ENCODE measurements around the gene TBC1D19. TPM values are rescaled to one million over a fixed set of nuclear protein-coding genes. Genes with fewer than 3 reads are reported as not detected.

TBC1D19 gene
- total and polyA plus RNA-seq, 2 experiments from 2014 or later, result 18.1 to 25.0 TPM

DNA sequence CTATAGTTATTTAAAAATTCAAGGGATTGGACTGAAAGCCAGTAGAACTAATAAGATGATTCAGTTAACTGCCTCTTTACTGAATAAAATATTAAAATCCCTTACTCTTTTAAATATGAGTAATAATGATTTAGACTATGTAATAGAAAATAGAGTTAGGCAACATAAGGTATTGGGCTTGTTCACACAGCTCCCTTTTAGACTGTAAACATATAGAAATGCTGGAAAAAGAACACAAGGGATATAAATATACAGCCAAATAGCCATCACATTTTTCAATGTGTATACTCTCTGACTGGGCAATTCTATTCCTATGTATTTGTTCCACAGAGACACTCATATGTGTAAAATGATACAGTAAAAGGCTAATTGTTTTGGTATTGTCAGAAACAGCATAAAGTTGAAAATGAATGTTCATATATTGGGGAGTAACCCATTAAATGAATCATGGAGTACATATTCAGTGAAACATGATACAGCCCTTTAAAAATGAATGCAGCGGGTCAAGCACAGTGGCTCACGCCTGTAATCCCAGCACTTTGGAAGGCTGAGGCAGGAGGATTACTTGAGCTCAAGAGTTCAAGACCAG is 129.8 kb downstream of the TBC1D19 start:
- H3K9me3 ChIP-seq (ENCODE audit: low read depth), result no peaks in the 10 kb centered on the region
- H2AFZ ChIP-seq, result no peak overlapping the region
- H3K27ac ChIP-seq, result no peak overlapping the region
- no peak overlapping the region for H3K4me2 ChIP-seq (ENCODE audit: unreplicated experiment)
- H4K20me1 ChIP-seq (ENCODE audit: insufficient read depth), result no peaks in the 10 kb centered on the region
- WGBS, 2 experiments (ENCODE audit: low coverage in 1 of 2, low lambda C conversion rate in 2 of 2, missing lambda C conversion rate in 2 of 2), result 96 to 100% methylated on average over 2 of the region's 2 CpGs
- peaks cover 14% of the 10 kb centered on the region for H3K4me1 ChIP-seq (ENCODE audit: insufficient read depth)
- no peaks in the 10 kb centered on the region for H3F3A ChIP-seq (ENCODE audit: insufficient read depth)
- H3K27me3 ChIP-seq (replicated peaks; ENCODE audit: insufficient read depth), result no peaks in the 10 kb centered on the region
- H3K79me2 ChIP-seq (ENCODE audit: insufficient read depth), result no peaks in the 10 kb centered on the region
- TF ChIP-seq EZH2 (IDR thresholded peaks at IDR 0.05; ENCODE audit: insufficient read depth, poor library complexity, severe bottlenecking) (no peak), EZH2phosphoT487 (IDR thresholded peaks at IDR 0.05; ENCODE audit: insufficient read depth, low read depth) (no peak)
- DNase-seq, result no peak
- in situ Hi-C loops (cut with MboI), result no loop called here
- H3K4me3 ChIP-seq, result no peak overlapping the region
- H3K9ac ChIP-seq, result no peak overlapping the region
- 0 out of 2 replicates have a peak, but pooled peaks cover 4% of the 10 kb centered on the region for H3K36me3 ChIP-seq (ENCODE audit: low read depth)
- no peaks in the 10 kb centered on the region; the same call in 1 of the 2 replicates for H3K9me2 ChIP-seq (ENCODE audit: insufficient read depth)

DNA sequence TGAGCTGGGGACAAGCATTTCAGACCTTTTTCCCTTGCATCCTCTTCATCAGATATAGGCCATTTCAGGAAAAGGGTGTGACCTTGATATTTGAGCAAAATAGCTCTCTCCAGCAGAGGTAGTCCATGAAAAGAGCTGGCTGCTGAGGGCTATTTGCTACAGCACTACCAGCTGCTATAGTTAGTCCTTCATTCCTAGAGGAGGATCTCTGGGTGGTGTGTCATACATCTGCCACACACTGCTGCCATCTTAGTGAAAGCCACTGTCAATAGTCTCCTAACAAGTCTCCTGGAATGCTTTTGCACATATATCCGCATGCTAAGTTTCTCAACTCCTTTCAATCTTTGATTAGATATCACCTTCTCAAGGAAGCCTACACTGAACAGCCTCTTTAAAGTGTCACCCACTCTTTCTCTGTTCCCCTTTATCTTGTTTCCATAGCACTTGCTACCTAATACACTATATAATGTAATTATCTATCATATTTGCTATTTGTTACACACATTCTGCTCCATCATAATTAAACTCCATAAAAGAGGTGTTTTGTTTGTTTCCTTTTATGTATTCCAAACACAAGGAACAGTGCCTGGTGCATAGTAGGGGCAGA is 131.9 kb downstream of the TBC1D19 start:
- WGBS, 2 experiments (ENCODE audit: low coverage in 1 of 2, low lambda C conversion rate in 2 of 2, missing lambda C conversion rate in 2 of 2), result 88 to 94% methylated on average over 1 of the region's 1 CpG

DNA sequence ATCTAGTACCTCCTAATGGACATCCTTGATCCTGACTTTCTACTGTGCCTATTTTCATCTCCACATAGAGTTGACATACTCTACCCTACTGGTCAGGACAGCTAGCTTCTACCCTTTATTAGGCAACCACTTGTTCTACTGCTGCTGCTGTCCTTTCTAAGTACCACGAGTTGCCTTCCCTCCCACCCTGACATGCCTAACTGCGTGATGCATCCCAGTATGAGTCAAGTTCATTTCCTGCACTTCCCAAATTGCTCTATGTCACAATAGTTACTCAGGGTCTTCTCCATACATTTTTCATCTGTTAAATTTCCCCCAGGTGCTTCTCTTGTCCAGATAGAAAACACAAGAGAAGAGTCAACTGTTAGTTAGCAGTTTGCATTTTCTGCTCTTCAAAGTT is 133.4 kb downstream of the TBC1D19 start:
- Histone ChIP-seq H3K79me2 (ENCODE audit: insufficient read depth) (no peaks in the 10 kb centered on the region), H4K20me1 (ENCODE audit: insufficient read depth) (no peaks in the 10 kb centered on the region), H3K27me3 (replicated peaks; ENCODE audit: insufficient read depth) (no peaks in the 10 kb centered on the region), H3K9ac (no peak overlapping the region), H2AFZ (no peak overlapping the region), H3K4me2 (ENCODE audit: unreplicated experiment) (peak overlapping the region; percentile 5), H3K36me3 (ENCODE audit: low read depth) (0 out of 2 replicates have a peak, but pooled peaks cover 4% of the 10 kb centered on the region), H3K4me3 (no peak overlapping the region), H3K9me2 (ENCODE audit: insufficient read depth) (no peaks in the 10 kb centered on the region; the same call in 1 of the 2 replicates), H3K9me3 (ENCODE audit: low read depth) (no peaks in the 10 kb centered on the region), H3F3A (ENCODE audit: insufficient read depth) (no peaks in the 10 kb centered on the region), H3K27ac (no peak overlapping the region; the same call in 1 of the 2 replicates), H3K4me1 (ENCODE audit: insufficient read depth) (peaks cover 14% of the 10 kb centered on the region)
- in situ Hi-C loops (cut with MboI), result no loop called here
- TF ChIP-seq EZH2phosphoT487 (IDR thresholded peaks at IDR 0.05; ENCODE audit: insufficient read depth, low read depth) (no peak), EZH2 (IDR thresholded peaks at IDR 0.05; ENCODE audit: insufficient read depth, poor library complexity, severe bottlenecking) (no peak)
- WGBS, 2 experiments (ENCODE audit: low coverage in 1 of 2, low lambda C conversion rate in 2 of 2, missing lambda C conversion rate in 2 of 2), result 0% methylated on average over 2 of the region's 2 CpGs
- peak; percentile 92 for DNase-seq

More for the DNA sequence above, 131.9 kb downstream of the TBC1D19 start:
- no peak for DNase-seq
- Histone ChIP-seq H3K27ac (no peak overlapping the region), H3K27me3 (replicated peaks; ENCODE audit: insufficient read depth) (no peaks in the 10 kb centered on the region), H3K79me2 (ENCODE audit: insufficient read depth) (no peaks in the 10 kb centered on the region), H3F3A (ENCODE audit: insufficient read depth) (no peaks in the 10 kb centered on the region), H3K9me3 (ENCODE audit: low read depth) (no peaks in the 10 kb centered on the region), H3K4me2 (ENCODE audit: unreplicated experiment) (no peak overlapping the region), H3K4me3 (no peak overlapping the region), H3K36me3 (ENCODE audit: low read depth) (0 out of 2 replicates have a peak, but pooled peaks cover 4% of the 10 kb centered on the region), H4K20me1 (ENCODE audit: insufficient read depth) (no peaks in the 10 kb centered on the region), H3K9me2 (ENCODE audit: insufficient read depth) (no peaks in the 10 kb centered on the region; the same call in 1 of the 2 replicates), H2AFZ (no peak overlapping the region), H3K4me1 (ENCODE audit: insufficient read depth) (peaks cover 14% of the 10 kb centered on the region), H3K9ac (no peak overlapping the region)
- in situ Hi-C loops (cut with MboI), result no loop called here
- TF ChIP-seq EZH2phosphoT487 (IDR thresholded peaks at IDR 0.05; ENCODE audit: insufficient read depth, low read depth) (no peak), EZH2 (IDR thresholded peaks at IDR 0.05; ENCODE audit: insufficient read depth, poor library complexity, severe bottlenecking) (no peak)

DNA sequence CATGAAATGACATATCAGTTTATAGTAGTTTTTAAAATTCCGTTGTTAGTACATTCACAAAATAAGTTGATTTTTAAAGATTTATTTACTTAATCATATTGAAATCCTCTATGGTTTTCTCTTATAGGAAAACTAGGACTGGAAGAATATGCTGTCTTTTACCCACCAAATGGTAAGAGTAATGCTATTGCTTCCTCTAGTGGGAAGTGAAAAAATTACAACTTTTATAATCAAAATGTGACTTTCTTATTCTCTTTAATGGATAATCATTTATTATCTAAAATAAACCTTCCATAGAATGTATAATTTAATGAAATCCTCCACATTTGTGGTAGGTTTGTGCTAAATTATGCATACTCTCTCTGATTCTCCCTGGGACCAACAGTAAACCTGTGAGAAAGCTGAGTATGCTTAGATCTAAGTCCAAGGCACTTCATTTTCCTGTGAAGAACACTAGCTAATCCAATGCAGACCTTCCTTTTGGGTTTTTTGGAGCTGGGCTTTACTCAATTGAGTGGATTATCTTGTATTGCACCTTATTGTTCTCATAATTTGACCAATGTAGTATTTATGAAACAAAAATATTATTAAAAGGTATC is 136.2 kb downstream of the TBC1D19 start:
- Histone ChIP-seq H4K20me1 (ENCODE audit: insufficient read depth) (no peaks in the 10 kb centered on the region), H3K79me2 (ENCODE audit: insufficient read depth) (no peaks in the 10 kb centered on the region), H3K9ac (no peak overlapping the region), H2AFZ (no peak overlapping the region), H3K4me3 (no peak overlapping the region), H3K27me3 (replicated peaks; ENCODE audit: insufficient read depth) (no peaks in the 10 kb centered on the region), H3F3A (ENCODE audit: insufficient read depth) (no peaks in the 10 kb centered on the region), H3K9me3 (ENCODE audit: low read depth) (no peaks in the 10 kb centered on the region), H3K9me2 (ENCODE audit: insufficient read depth) (no peaks in the 10 kb centered on the region), H3K27ac (no peak overlapping the region), H3K4me1 (ENCODE audit: insufficient read depth) (peaks cover 14% of the 10 kb centered on the region), H3K4me2 (ENCODE audit: unreplicated experiment) (no peak overlapping the region), H3K36me3 (ENCODE audit: low read depth) (no peaks in the 10 kb centered on the region)
- TF ChIP-seq EZH2phosphoT487 (IDR thresholded peaks at IDR 0.05; ENCODE audit: insufficient read depth, low read depth), result no peak
- no peak for TF ChIP-seq EZH2 (IDR thresholded peaks at IDR 0.05; ENCODE audit: insufficient read depth, poor library complexity, severe bottlenecking)
- WGBS, 2 experiments (ENCODE audit: low coverage in 1 of 2, low lambda C conversion rate in 2 of 2, missing lambda C conversion rate in 2 of 2), result 0 to 6% methylated on average over 1 of the region's 1 CpG
- DNase-seq, result peak; percentile 64
- in situ Hi-C loops (cut with MboI), result no loop called here
